Stomach smooth muscle (tissue), 2 donors: ENCODE results near the gene TBL1Y.
"Not testable (repeated sequence)": the region's sequence is repeated elsewhere in the genome, so short reads cannot be mapped to it uniquely, and the experiment has no call there.

Experiments used
- H3K27ac ChIP-seq: one replicate; pipeline ENCODE4 v1.7.0; 2013; ENCODE audit warnings: mild to moderate bottlenecking, low read length, inconsistent platforms
- H3K27me3 ChIP-seq, 2 donors: one replicate each; pipeline ENCODE4 v1.7.0; 2013; ENCODE audit warnings: low read length in 2 of 2; ENCODE audit not compliant: insufficient read depth in 2 of 2, control insufficient read depth in 1 of 2
- H3K36me3 ChIP-seq, 2 donors: one replicate each; pipeline ENCODE4 v1.7.0; 2013; ENCODE audit warnings: low read length in 2 of 2; ENCODE audit not compliant: control insufficient read depth in 2 of 2, insufficient read depth in 2 of 2
- H3K4me1 ChIP-seq: one replicate; pipeline ENCODE4 v1.7.0; 2013; ENCODE audit warnings: low read length; ENCODE audit not compliant: control insufficient read depth, insufficient read depth
- H3K4me3 ChIP-seq, 2 donors: one replicate each; pipeline ENCODE4 v1.7.0; 2013; ENCODE audit warnings: low read length in 2 of 2
- H3K9ac ChIP-seq, 2 donors: one replicate each; pipeline ENCODE4 v1.7.0; 2013; ENCODE audit warnings: low read length in 2 of 2, mild to moderate bottlenecking in 1 of 2
- H3K9me3 ChIP-seq, 2 donors: one replicate each; pipeline ENCODE4 v1.7.0; 2013; ENCODE audit warnings: low read length in 2 of 2; ENCODE audit not compliant: control insufficient read depth in 2 of 2
- donor health status: healthy.
- donor health status: Pancreatic carcinoma.

The TBL1Y gene

GRCh38 chrY:6910372-6911252 is at the start of gene TBL1Y:
TSS of gene TBL1Y (plus strand) at chrY:6910697. CDS start at chrY:7025085, 114,388 bp downstream.
- no peak within 1 kb of the TSS for H3K9ac ChIP-seq
- no peaks in the 10 kb centered on the region for H3K36me3 ChIP-seq
- no peak within 1 kb of the TSS for H3K27ac ChIP-seq
- H3K27me3 ChIP-seq: peaks cover 0 to 2% of the 10 kb centered on the region in 2 donors
- no peaks in the 10 kb centered on the region for H3K4me1 ChIP-seq
- no peaks in the 10 kb centered on the region for H3K9me3 ChIP-seq
- no peak within 1 kb of the TSS for H3K4me3 ChIP-seq

DNA sequence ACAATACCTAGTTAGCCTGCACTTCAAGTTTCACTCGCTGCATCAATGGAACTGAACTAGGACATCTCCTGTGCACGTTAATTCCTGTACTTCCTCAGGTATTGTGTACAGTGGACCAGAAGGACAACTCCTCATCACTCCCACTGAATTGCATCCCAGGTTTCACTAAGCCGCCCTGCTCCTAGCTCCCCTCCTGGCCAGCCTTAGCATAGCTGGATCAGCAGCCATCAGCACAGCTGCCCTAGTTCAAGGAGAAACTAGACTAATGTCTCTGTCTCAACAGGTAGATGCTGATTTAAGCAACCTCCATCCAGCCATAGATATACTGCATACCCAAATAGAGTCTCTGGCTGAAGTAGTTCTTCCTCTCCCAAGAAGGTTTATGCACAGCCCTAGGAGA is 16.0 kb upstream of the TBL1Y start:
- no peaks in the 10 kb centered on the region for H3K36me3 ChIP-seq
- no peak overlapping the region for H3K9ac ChIP-seq
- no peaks in the 10 kb centered on the region for H3K9me3 ChIP-seq
- H3K4me3 ChIP-seq: no peak overlapping the region
- H3K27ac ChIP-seq: no peak overlapping the region
- H3K4me1 ChIP-seq: no peaks in the 10 kb centered on the region
- H3K27me3 ChIP-seq: no peaks in the 10 kb centered on the region

- Histone ChIP-seq H3K27ac (no peak overlapping the region), H3K9me3 (no peaks in the 10 kb centered on the region), H3K27me3 (no peaks in the 10 kb centered on the region), H3K36me3 (no peaks in the 10 kb centered on the region), H3K9ac (no peak overlapping the region), H3K4me3 (no peak overlapping the region), H3K4me1 (no peaks in the 10 kb centered on the region)
Observed at GRCh38 chrY:6895236-6895635, 15.3 kb upstream of the TBL1Y start.

- not testable (repeated sequence) for H3K9me3 ChIP-seq, H3K36me3 ChIP-seq, H3K4me1 ChIP-seq, H3K4me3 ChIP-seq, H3K27me3 ChIP-seq, H3K27ac ChIP-seq, H3K9ac ChIP-seq
Observed at GRCh38 chrY:6902116-6902515, 8.4 kb upstream of the TBL1Y start.

DNA sequence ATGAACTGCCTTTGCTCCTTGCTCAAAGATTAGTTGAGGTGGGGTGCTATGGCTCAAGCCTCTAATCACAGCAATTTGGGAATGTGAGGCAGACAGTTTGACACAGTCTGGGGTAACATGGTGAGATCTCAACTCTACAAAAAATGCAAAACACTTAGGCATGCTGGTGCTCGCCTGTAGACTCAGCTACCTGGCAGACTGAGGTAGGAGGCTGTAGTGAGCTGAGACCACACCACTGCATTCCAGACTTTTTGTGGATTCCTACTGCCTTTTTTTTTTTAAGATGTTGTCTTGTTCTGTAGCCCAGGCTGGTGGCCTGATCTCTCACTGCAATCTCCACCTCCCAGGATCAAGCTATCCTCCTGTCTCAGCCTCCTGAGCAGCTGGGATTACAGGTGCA is 2.9 kb upstream of the TBL1Y start:
- H3K9me3 ChIP-seq: no peaks in the 10 kb centered on the region
- no peak overlapping the region for H3K27ac ChIP-seq
- peaks cover 0 to 2% of the 10 kb centered on the region in 2 donors for H3K27me3 ChIP-seq
- no peaks in the 10 kb centered on the region for H3K4me1 ChIP-seq
- H3K9ac ChIP-seq: no peak overlapping the region
- H3K4me3 ChIP-seq: no peak overlapping the region
- H3K36me3 ChIP-seq: no peaks in the 10 kb centered on the region

- not testable (repeated sequence) for H3K27me3 ChIP-seq
Observed at GRCh38 chrY:6908021-6908420, 2.5 kb upstream of the TBL1Y start.

GRCh38 chrY:6909118-6909521 is 1.4 kb upstream of the TBL1Y start:
- H3K27ac ChIP-seq: no peak overlapping the region
- H3K36me3 ChIP-seq: no peaks in the 10 kb centered on the region
- H3K9ac ChIP-seq: no peak overlapping the region
- H3K9me3 ChIP-seq: no peaks in the 10 kb centered on the region
- peaks cover 0 to 2% of the 10 kb centered on the region in 2 donors for H3K27me3 ChIP-seq
- no peaks in the 10 kb centered on the region for H3K4me1 ChIP-seq
- H3K4me3 ChIP-seq: no peak overlapping the region

More at GRCh38 chrY:6908021-6908420, 2.5 kb upstream of the TBL1Y start:
- not testable (repeated sequence) for H3K9me3 ChIP-seq, H3K27ac ChIP-seq, H3K9ac ChIP-seq, H3K4me3 ChIP-seq, H3K4me1 ChIP-seq, H3K36me3 ChIP-seq

DNA sequence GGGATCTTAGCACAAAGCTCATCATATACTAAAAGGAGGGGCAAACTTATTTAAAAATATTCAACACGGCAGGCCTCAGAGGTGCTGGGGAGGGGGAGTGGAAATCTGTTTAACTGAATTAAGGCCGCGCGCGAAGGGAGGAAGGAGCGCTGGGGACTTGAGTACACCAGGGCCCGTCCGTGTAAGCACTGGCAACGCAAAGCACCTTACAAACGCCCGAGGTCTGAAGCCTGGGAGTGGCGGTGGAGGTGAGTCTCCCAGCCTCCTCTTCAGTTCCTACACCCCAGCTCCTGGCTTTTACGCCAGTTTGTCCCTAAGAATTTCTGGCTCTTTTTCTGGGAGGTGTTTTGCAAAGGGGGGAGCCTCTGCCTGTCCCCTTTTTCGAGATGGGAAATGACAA is 641 bp upstream of the TBL1Y start:
- no peak overlapping the region for H3K9ac ChIP-seq
- no peaks in the 10 kb centered on the region for H3K4me1 ChIP-seq
- H3K27ac ChIP-seq: no peak overlapping the region
- no peaks in the 10 kb centered on the region for H3K9me3 ChIP-seq
- no peak overlapping the region for H3K4me3 ChIP-seq
- peaks cover 0 to 2% of the 10 kb centered on the region in 2 donors for H3K27me3 ChIP-seq
- H3K36me3 ChIP-seq: no peaks in the 10 kb centered on the region

GRCh38 chrY:6911253-6911881 is 870 bp downstream of the TBL1Y start, which contains the start of gene AMELY:
TSS of gene AMELY (minus strand) at chrY:6911752. CDS start at chrY:6872608, 39,144 bp downstream.
- peaks cover 0 to 2% of the 10 kb centered on the region in 2 donors for H3K27me3 ChIP-seq
- H3K9ac ChIP-seq: no peak within 1 kb of the TSS
- H3K4me1 ChIP-seq: no peaks in the 10 kb centered on the region
- H3K27ac ChIP-seq: no peak within 1 kb of the TSS
- H3K9me3 ChIP-seq: no peaks in the 10 kb centered on the region
- no peaks in the 10 kb centered on the region for H3K36me3 ChIP-seq
- no peak within 1 kb of the TSS for H3K4me3 ChIP-seq

GRCh38 chrY:6913362-6913761 is 2.9 kb downstream of the TBL1Y start:
- Histone ChIP-seq H3K27me3 (peaks cover 0 to 2% of the 10 kb centered on the region in 2 donors), H3K9me3 (no peaks in the 10 kb centered on the region), H3K27ac (no peak overlapping the region)

DNA sequence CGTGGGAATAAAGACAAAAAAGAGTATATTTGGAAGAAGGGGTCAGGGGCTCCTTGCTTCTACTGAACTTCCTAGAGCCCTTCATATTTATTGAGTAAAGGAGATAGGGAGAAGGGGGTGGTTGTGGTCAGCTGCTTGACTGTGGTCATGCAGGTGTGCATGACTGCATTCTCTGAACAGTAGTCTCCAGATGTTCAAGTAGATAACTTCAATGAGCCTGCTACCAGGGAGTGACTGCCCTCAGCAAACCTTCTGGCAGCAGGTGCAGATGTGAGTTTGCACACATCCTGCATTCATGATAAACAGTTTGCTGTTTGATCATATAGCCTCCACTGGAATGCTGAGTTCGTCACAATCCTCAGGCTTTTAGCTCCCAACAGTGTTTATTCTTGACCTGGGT is 10.6 kb downstream of the TBL1Y start:
- H3K27ac ChIP-seq: no peak overlapping the region
- no peaks in the 10 kb centered on the region for H3K36me3 ChIP-seq
- no peak overlapping the region for H3K4me3 ChIP-seq
- no peaks in the 10 kb centered on the region for H3K27me3 ChIP-seq
- H3K9me3 ChIP-seq: no peaks in the 10 kb centered on the region
- H3K4me1 ChIP-seq: no peaks in the 10 kb centered on the region
- no peak overlapping the region for H3K9ac ChIP-seq

More at GRCh38 chrY:6913362-6913761, 2.9 kb downstream of the TBL1Y start:
- H3K36me3 ChIP-seq: no peaks in the 10 kb centered on the region
- no peaks in the 10 kb centered on the region for H3K4me1 ChIP-seq
- H3K4me3 ChIP-seq: no peak overlapping the region
- H3K9ac ChIP-seq: no peak overlapping the region
